Measurements from ENCODE around the gene TM7SF2.

- no peak for TF ChIP-seq SRF (IDR thresholded peaks at IDR 0.05; ENCODE audit: low read depth, low read length)
- no peak for TF ChIP-seq CBX5 (IDR thresholded peaks at IDR 0.05; ENCODE audit: low read depth, low read length)
- TF ChIP-seq CTCF (IDR thresholded peaks at IDR 0.05; ENCODE audit: control extremely low read depth in 1 of 3, insufficient read depth in 1 of 3, low read depth in 1 of 3, low read length in 3 of 3) = no peak
- TF ChIP-seq BCL11A (IDR thresholded peaks at IDR 0.05; ENCODE audit: low read depth in 2 of 2, low read length in 2 of 2) = no peak
- no peak for TF ChIP-seq MAX (IDR thresholded peaks at IDR 0.05)
- TF ChIP-seq TAF1 (IDR thresholded peaks at IDR 0.05; ENCODE audit: low read depth, low read length) = no peak
- no peak for TF ChIP-seq SIN3A (conservative IDR thresholded peaks at IDR 0.05 in 1 of 2, IDR thresholded peaks at IDR 0.05 in 1 of 2; ENCODE audit: low read depth in 1 of 2, low read length in 2 of 2)
- TF ChIP-seq RAD21 (IDR thresholded peaks at IDR 0.05 in 1 of 2, conservative IDR thresholded peaks at IDR 0.05 in 1 of 2; ENCODE audit: low read depth in 2 of 2, low read length in 2 of 2) = no peak
- TF ChIP-seq POU5F1 (IDR thresholded peaks at IDR 0.05; ENCODE audit: low read depth, low read length) = no peak
- no peak for TF ChIP-seq SIRT6 (IDR thresholded peaks at IDR 0.05; ENCODE audit: low read length)
- TF ChIP-seq POLR2A (IDR thresholded peaks at IDR 0.05; ENCODE audit: control extremely low read depth in 1 of 2, low read depth in 2 of 2, low read length in 2 of 2) = peak in 1 of 2 experiments; percentile 24; a peak in 1 of 3 replicates
- TF ChIP-seq ATF3 (IDR thresholded peaks at IDR 0.05; ENCODE audit: insufficient read depth, low read depth, low read length) = no peak
- no peak for TF ChIP-seq RFX5 (IDR thresholded peaks at IDR 0.05; ENCODE audit: borderline replicate concordance, low read depth, low read length)
- no peak for TF ChIP-seq EZH2 (IDR thresholded peaks at IDR 0.05; ENCODE audit: low read depth, low read length, severe bottlenecking)
These were observed 24.5 kb upstream of the TM7SF2 start for GRCh38 chr11:65087216-65087615.
